Ovary (tissue), 9 donors: ENCODE results near the gene SUCLA2. TPM values are rescaled to one million over a fixed set of nuclear protein-coding genes. Genes with fewer than 3 reads are reported as not detected.

Experiments used
- DNase-seq, 5 donors: peaks; one replicate each; pipeline ENCODE4 v3.0.0-alpha.2; 2019 to 2020
- H3K27ac ChIP-seq, 2 donors: fragments of 200-600 bp; one replicate each; pipeline versions ENCODE4 v1.5.1 to v1.8.0; 2019 to 2022
- H3K27me3 ChIP-seq: fragments of 200-600 bp; one replicate; pipeline ENCODE4 v1.8.0; 2022
- H3K36me3 ChIP-seq: fragments of 200-600 bp; sonication (generic); one replicate; pipeline ENCODE4 v1.5.1; 2019
- H3K4me1 ChIP-seq: one replicate; pipeline ENCODE4 v1.8.1; 2013; ENCODE audit warnings: mild to moderate bottlenecking, moderate library complexity; ENCODE audit not compliant: insufficient read depth
- H3K4me3 ChIP-seq: fragments of 200-600 bp; sonication (generic); one replicate; pipeline ENCODE4 v1.5.1; 2017
- H3K9me3 ChIP-seq, 2 donors: fragments of 200-600 bp in 1 of 2; sonication (generic) in 1 of 2; one replicate each; pipeline versions ENCODE4 v1.5.1 to v1.8.1; 2013 to 2019; ENCODE audit warnings: mild to moderate bottlenecking in 1 of 2, moderate library complexity in 1 of 2
- CTCF ChIP-seq, 3 donors: fragments of 450-650 bp in 2 of 3; fragments of 200-600 bp in 1 of 3; IDR thresholded peaks; one replicate each; pipeline versions ENCODE4 v1.5.1 to v1.8.0; 2016 to 2022; ENCODE audit warnings: antibody characterized with exemption in 3 of 3, mild to moderate bottlenecking in 1 of 3
- EP300 ChIP-seq: sonication (generic); formaldehyde crosslinking; IDR thresholded peaks from one replicate; pipeline ENCODE4 v1.6.1; 2017; ENCODE audit warnings: antibody characterized with exemption
- POLR2A ChIP-seq: fragments of 450-650 bp; IDR thresholded peaks from one replicate; pipeline ENCODE4 v1.6.1; 2017; ENCODE audit warnings: antibody characterized with exemption, mild to moderate bottlenecking, moderate library complexity
- WGBS, 3 donors: extraction: QIAGEN DNeasy Blood & Tissue Kit in 1 of 3; methylation state at CpG; one replicate each; pipeline versions ENCODE4 v1.1.5 to v1.1.7; 2013 to 2017; 5-methylcytosine and 5-hydroxymethylcytosine counted together
- intact Hi-C, 4 donors: fragments of 100-400 bp; cut with DNase I; formaldehyde crosslinking; loops; one replicate each; pipeline versions ENCODE4 v1.11.0 to v1.15.1; 2022 to 2023
- polyA plus RNA-seq, 2 donors: library from polyadenylated mRNA; stranded (reverse); fragments of 200-250 nt in 1 of 2; fragments of 350-450 nt in 1 of 2; fragmentation: Illumina TruSeq in 1 of 2; extraction: RNeasy Lipid Tissue Mini Kit (QIAGEN cat#74804) in 1 of 2; gene quantifications; one replicate each; pipeline ENCODE4 v1.2.3, GENCODE V29; 2013 to 2014
- total RNA-seq, 7 donors: library from RNA; depleted of rRNA in 2 of 7; stranded (reverse); fragments of >200 nt in 2 of 7; fragmentation: NEBNext Ultra II Directional in 3 of 7; extraction: Animal tissue kit (Norgen Biotek cat#: 25700) in 3 of 7; gene quantifications; one replicate each; pipeline versions ENCODE4 v1.1.0 to v1.2.4, GENCODE V29; 2016 to 2023
- donor health status: DM: no; HTN: no; CAD: no; lungs with moderate emphysema.
- donor health status: DM: no; HTN: no; CAD: no.
- donor health status: Bipolar disorder and iron deficiency.
- donor health status: DM: yes; HTN: yes; CAD: no.
- donor health status: DM: no; HTN: no; CAD: no.
- donor health status: DM: yes; HTN: yes; CAD: no.

SUCLA2 gene
- total and polyA plus RNA-seq, 9 donors = 26.3 to 43.8 (median 35.3) TPM

GRCh38 chr13:48029859-48030258 is 28.8 kb upstream of the SUCLA2 start:
- Histone ChIP-seq H3K4me1 (no peaks in the 10 kb centered on the region), H3K27me3 (no peaks in the 10 kb centered on the region), H3K27ac (no peak overlapping the region), H3K36me3 (no peaks in the 10 kb centered on the region), H3K4me3 (no peak overlapping the region), H3K9me3 (no peaks in the 10 kb centered on the region)
- no peak for DNase-seq
- TF ChIP-seq EP300 (no peak), CTCF (IDR thresholded peaks at IDR 0.05) (no peak), POLR2A (no peak)
- intact Hi-C loops = no loop called here
- 47 to 93% (median 90%) methylated on average over 2 of the region's 2 CpGs for WGBS, 3 donors

DNA sequence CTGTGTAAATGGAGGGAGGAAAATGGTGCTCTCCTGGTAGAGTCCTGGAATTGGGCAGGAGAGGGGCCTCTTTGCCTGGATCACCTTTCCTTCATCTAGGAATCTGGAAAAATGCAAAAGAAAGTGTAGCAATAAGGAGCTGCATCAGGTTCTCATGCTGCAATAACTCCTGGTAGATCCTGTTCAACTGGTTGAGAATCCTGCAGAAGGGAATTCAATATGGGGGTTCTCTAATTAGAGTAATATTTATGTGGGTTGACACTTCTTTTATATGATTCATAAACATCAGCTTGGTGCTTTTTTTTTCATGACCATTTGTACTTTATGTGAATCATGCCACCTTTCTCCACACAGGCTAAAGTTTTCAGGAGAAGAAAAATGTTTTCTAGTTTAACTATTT is 27.0 kb upstream of the SUCLA2 start:
- TF ChIP-seq POLR2A (no peak), EP300 (no peak), CTCF (IDR thresholded peaks at IDR 0.05) (no peak)
- Histone ChIP-seq H3K36me3 (no peaks in the 10 kb centered on the region), H3K9me3 (no peaks in the 10 kb centered on the region), H3K27me3 (no peaks in the 10 kb centered on the region), H3K27ac (no peak overlapping the region), H3K4me3 (no peak overlapping the region), H3K4me1 (no peaks in the 10 kb centered on the region)
- DNase-seq = no peak
- intact Hi-C loops = no loop called here

DNA sequence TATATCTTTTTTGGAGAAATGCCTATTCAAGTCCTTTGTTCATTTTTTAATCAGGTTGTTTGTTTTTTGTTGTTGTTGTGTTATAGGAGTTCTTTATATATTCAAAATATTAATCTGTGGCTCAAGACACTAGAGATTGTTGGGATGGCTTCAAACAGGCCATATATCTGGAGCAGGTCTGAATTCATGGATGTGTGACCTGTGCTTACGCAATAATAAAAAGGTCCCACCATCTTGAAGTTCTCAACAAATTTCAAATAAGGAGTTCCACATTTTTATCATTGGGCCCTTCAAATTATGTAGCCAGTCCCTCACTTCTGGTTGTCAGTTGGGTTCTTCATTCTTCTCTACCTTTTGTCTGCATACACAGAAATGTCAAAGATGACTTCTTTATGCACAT is 18.7 kb upstream of the SUCLA2 start:
- TF ChIP-seq EP300 (no peak), POLR2A (no peak), CTCF (IDR thresholded peaks at IDR 0.05) (no peak)
- 0 to 100% (median 100%) methylated on average over 1 of the region's 1 CpG for WGBS, 3 donors
- H3K4me1 ChIP-seq = no peaks in the 10 kb centered on the region
- no peak for DNase-seq
- intact Hi-C loops = no loop called here
- H3K4me3 ChIP-seq = no peak overlapping the region
- H3K27ac ChIP-seq = no peak overlapping the region
- H3K27me3 ChIP-seq = no peaks in the 10 kb centered on the region
- H3K9me3 ChIP-seq = no peaks in the 10 kb centered on the region
- no peaks in the 10 kb centered on the region for H3K36me3 ChIP-seq

GRCh38 chr13:48018637-48019036 is 17.6 kb upstream of the SUCLA2 start:
- no peak for DNase-seq
- Histone ChIP-seq H3K4me3 (no peak overlapping the region), H3K4me1 (no peaks in the 10 kb centered on the region), H3K36me3 (no peaks in the 10 kb centered on the region), H3K27ac (no peak overlapping the region), H3K27me3 (no peaks in the 10 kb centered on the region), H3K9me3 (no peaks in the 10 kb centered on the region)
- TF ChIP-seq POLR2A (no peak), CTCF (IDR thresholded peaks at IDR 0.05) (no peak), EP300 (no peak)
- intact Hi-C loops = no loop called here
- 96 to 100% (median 96%) methylated on average over 2 of the region's 2 CpGs for WGBS, 3 donors

DNA sequence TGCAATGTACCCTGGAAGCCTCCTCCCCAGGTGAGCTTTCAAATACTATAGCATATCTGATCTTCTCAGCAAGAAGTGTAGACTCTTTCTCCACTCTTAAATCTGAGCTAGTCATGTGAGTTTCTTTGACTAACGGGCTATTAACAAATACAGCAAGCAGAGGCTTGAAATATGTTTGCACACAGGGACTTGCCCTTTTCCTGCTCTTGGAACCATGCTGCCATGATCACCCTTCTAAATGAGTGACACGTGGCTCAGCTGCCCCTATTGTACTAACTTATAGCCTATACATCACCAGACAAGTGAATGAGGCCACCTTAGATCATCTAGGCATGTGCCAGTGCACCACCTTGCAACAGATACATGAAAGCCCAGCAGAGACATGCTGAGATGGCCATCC is 13.3 kb upstream of the SUCLA2 start:
- Histone ChIP-seq H3K27ac (no peak overlapping the region), H3K36me3 (no peaks in the 10 kb centered on the region), H3K9me3 (no peaks in the 10 kb centered on the region), H3K4me1 (no peaks in the 10 kb centered on the region), H3K4me3 (no peak overlapping the region), H3K27me3 (no peaks in the 10 kb centered on the region)
- intact Hi-C loops = no loop called here
- WGBS, 3 donors = 85 to 92% (median 89%) methylated on average over 2 of the region's 2 CpGs
- no peak for DNase-seq
- TF ChIP-seq CTCF (IDR thresholded peaks at IDR 0.05) = no peak
- TF ChIP-seq EP300 = no peak
- TF ChIP-seq POLR2A = no peak
